H1 (cell line): Measurements from ENCODE around the gene VSIR. TPM values are rescaled to one million over a fixed set of nuclear protein-coding genes. Genes with fewer than 3 reads are reported as not detected.
A peak's percentile ranks its signal among the peaks of the same experiment; 100 is the strongest.

ENCODE experiments used
- CTCF ChIA-PET: fragments of 300-600 bp; sonication (Branson Sonifier 250); formaldehyde crosslinking; loops from one replicate; lab custom pipeline; 2021; ENCODE audit not compliant: partially characterized antibody; lab: Charles Lee
- POLR2A ChIA-PET: fragments of 300-600 bp; sonication (Branson Sonifier 250); formaldehyde crosslinking; loops from one replicate; lab custom pipeline; 2021; ENCODE audit warnings: inconsistent platforms; ENCODE audit not compliant: partially characterized antibody; lab: Charles Lee
- DNase-seq, 2 experiments: peaks; one replicate each; pipeline versions ENCODE4 v3.0.0 to v3.0.0-alpha.2; 2010 to 2022; ENCODE audit warnings: low spot score in 2 of 2, low read depth in 1 of 2, mixed read lengths in 1 of 2
- FAIRE-seq: peaks from 2 replicates; lab custom pipeline; 2011; peaks lifted over from hg19 to GRCh38; lab: Jason Lieb, UNC
- H2AFZ ChIP-seq: 2 replicates; pipeline ENCODE4 v1.8.1; 2012; ENCODE audit warnings: low read length, inconsistent platforms
- H2AK5ac ChIP-seq: 2 replicates; pipeline ENCODE4 v1.6.1; 2013; ENCODE audit warnings: low read depth, low read length
- H2BK120ac ChIP-seq: replicated peaks from 2 replicates; pipeline ENCODE3; 2013; ENCODE audit warnings: low read depth, low read length, inconsistent platforms
- H2BK12ac ChIP-seq: 2 replicates; pipeline ENCODE4 v1.6.1; 2013; ENCODE audit warnings: low read depth, low read length
- H2BK15ac ChIP-seq: 2 replicates; pipeline ENCODE4 v1.6.1; 2013; ENCODE audit warnings: low read length
- H2BK20ac ChIP-seq: 2 replicates; pipeline ENCODE4 v1.6.1; 2013; ENCODE audit warnings: low read length
- H2BK5ac ChIP-seq: 2 replicates; pipeline ENCODE4 v1.6.1; 2013; ENCODE audit warnings: low read depth, low read length
- H3K14ac ChIP-seq: 2 replicates; pipeline ENCODE4 v1.6.1; 2013; ENCODE audit warnings: inconsistent platforms; ENCODE audit not compliant: insufficient read length
- H3K18ac ChIP-seq: 2 replicates; pipeline ENCODE4 v1.6.1; 2013; ENCODE audit warnings: low read length; ENCODE audit errors: extremely low read depth
- H3K23ac ChIP-seq: 2 replicates; pipeline ENCODE4 v1.6.1; 2013; ENCODE audit warnings: inconsistent platforms; ENCODE audit not compliant: insufficient read length
- H3K23me2 ChIP-seq: 2 replicates; pipeline ENCODE4 v1.6.1; 2013; ENCODE audit warnings: low read depth, low read length
- H3K27ac ChIP-seq: 2 replicates; pipeline ENCODE4 v1.6.1; 2011; ENCODE audit warnings: low read depth, low read length, inconsistent platforms
- H3K27me3 ChIP-seq, 4 experiments: replicated peaks in 1 of 4; 1 replicate in 1 of 4; 2 replicates in 3 of 4; pipeline versions ENCODE4 v1.6.1 to v1.8.1; 2011 to 2013; ENCODE audit warnings: low read length in 3 of 4, mild to moderate bottlenecking in 3 of 4, inconsistent platforms in 2 of 4, mixed read lengths in 2 of 4, moderate library complexity in 1 of 4; ENCODE audit not compliant: control insufficient read depth in 3 of 4, insufficient read depth in 3 of 4; ENCODE audit errors: extremely low read depth in 1 of 4
- H3K36me3 ChIP-seq, 4 experiments: 2 replicates each; pipeline versions ENCODE4 v1.6.1 to v1.8.1; 2011 to 2013; ENCODE audit warnings: mild to moderate bottlenecking in 4 of 4, low read length in 3 of 4, moderate library complexity in 2 of 4, control low read depth in 1 of 4, inconsistent platforms in 1 of 4; ENCODE audit not compliant: insufficient read depth in 4 of 4, control insufficient read depth in 2 of 4
- H3K4ac ChIP-seq: replicated peaks from 2 replicates; pipeline ENCODE3; 2013; ENCODE audit warnings: low read length, low read depth, mixed read lengths, inconsistent platforms; ENCODE audit not compliant: insufficient read length
- H3K4me1 ChIP-seq, 4 experiments: replicated peaks in 1 of 4; 1 replicate in 1 of 4; 2 replicates in 3 of 4; pipeline versions ENCODE4 v1.6.1 to v1.8.1; 2011 to 2013; ENCODE audit warnings: low read length in 3 of 4, inconsistent platforms in 2 of 4, mixed read lengths in 1 of 4; ENCODE audit not compliant: insufficient read depth in 4 of 4, control insufficient read depth in 3 of 4
- H3K4me2 ChIP-seq, 2 experiments: 2 replicates each; pipeline versions ENCODE4 v1.6.1 to v1.8.1; 2011 to 2013; ENCODE audit warnings: low read depth in 2 of 2, low read length in 2 of 2, control low read depth in 1 of 2, inconsistent platforms in 1 of 2, mild to moderate bottlenecking in 1 of 2; ENCODE audit not compliant: insufficient read depth in 1 of 2
- H3K4me3 ChIP-seq, 4 experiments: fragments of 200-600, 300-600 bp in 1 of 4; sonication (generic), shearing (Covaris generic), sonication (Bioruptor Twin) in 1 of 4; 2 replicates each; pipeline versions ENCODE4 v1.5.1 to v1.8.1; 2011 to 2016; ENCODE audit warnings: low read length in 4 of 4, low read depth in 3 of 4, control low read depth in 2 of 4, inconsistent platforms in 2 of 4, mild to moderate bottlenecking in 2 of 4, mixed read lengths in 1 of 4, moderate library complexity in 1 of 4; ENCODE audit not compliant: insufficient read depth in 2 of 4; ENCODE audit errors: extremely low read depth in 1 of 4
- H3K56ac ChIP-seq: replicated peaks from 2 replicates; pipeline ENCODE3; 2013; ENCODE audit warnings: low read depth, mild to moderate bottlenecking, mixed read lengths, low read length, inconsistent platforms; ENCODE audit not compliant: insufficient read length
- H3K79me1 ChIP-seq: 2 replicates; pipeline ENCODE4 v1.6.1; 2013; ENCODE audit warnings: low read depth, low read length, control low read depth
- H3K79me2 ChIP-seq, 2 experiments: 2 replicates each; pipeline versions ENCODE4 v1.6.1 to v1.8.1; 2012 to 2013; ENCODE audit warnings: low read length in 2 of 2, mild to moderate bottlenecking in 2 of 2, inconsistent platforms in 1 of 2; ENCODE audit not compliant: insufficient read depth in 2 of 2, control insufficient read depth in 1 of 2
- H3K9ac ChIP-seq, 4 experiments: replicated peaks in 1 of 4; 1 replicate in 1 of 4; 2 replicates in 3 of 4; pipeline versions ENCODE4 v1.6.1 to v1.8.1; 2011 to 2013; ENCODE audit warnings: low read depth in 3 of 4, low read length in 3 of 4, control low read depth in 2 of 4, mild to moderate bottlenecking in 2 of 4, moderate library complexity in 2 of 4, inconsistent platforms in 1 of 4; ENCODE audit errors: extremely low read depth in 1 of 4
- H3K9me3 ChIP-seq, 2 experiments: 2 replicates each; pipeline versions ENCODE4 v1.6.1 to v1.8.1; 2012 to 2013; ENCODE audit warnings: mild to moderate bottlenecking in 2 of 2, moderate library complexity in 2 of 2, control low read depth in 1 of 2, inconsistent platforms in 1 of 2, low read depth in 1 of 2, low read length in 1 of 2, mixed read lengths in 1 of 2; ENCODE audit not compliant: insufficient read depth in 2 of 2
- H4K20me1 ChIP-seq, 2 experiments: replicated peaks in 1 of 2; 2 replicates each; pipeline versions ENCODE3 to v1.8.1; 2011 to 2013; ENCODE audit warnings: inconsistent platforms in 2 of 2, low read length in 2 of 2, mild to moderate bottlenecking in 1 of 2; ENCODE audit not compliant: insufficient read depth in 2 of 2, control insufficient read depth in 1 of 2
- H4K5ac ChIP-seq: 2 replicates; pipeline ENCODE4 v1.6.1; 2013; ENCODE audit warnings: low read length, low read depth, mixed read lengths, inconsistent platforms; ENCODE audit not compliant: insufficient read length
- H4K8ac ChIP-seq: 2 replicates; pipeline ENCODE4 v1.8.0; 2013; ENCODE audit warnings: mild to moderate bottlenecking, moderate library complexity, low read length, inconsistent platforms; ENCODE audit not compliant: insufficient read depth; ENCODE audit errors: extremely low read depth
- H4K91ac ChIP-seq: replicated peaks from 2 replicates; pipeline ENCODE3; 2013; ENCODE audit warnings: low read length, mixed read lengths, inconsistent platforms; ENCODE audit not compliant: insufficient read length
- BCL11A ChIP-seq, 2 experiments: IDR thresholded peaks; one replicate each; pipeline ENCODE4 v1.6.1; 2011; ENCODE audit warnings: low read depth in 2 of 2, low read length in 2 of 2, mild to moderate bottlenecking in 2 of 2
- CHD1 ChIP-seq: IDR thresholded peaks from 2 replicates; pipeline ENCODE4 v1.6.1; 2012; ENCODE audit warnings: low read depth, low read length, improper control_type of control experiment
- EZH2 ChIP-seq: fragments of 200-600 bp; sonication (generic); IDR thresholded peaks from 2 replicates; pipeline ENCODE4 v1.7.1; 2012; ENCODE audit warnings: low read depth, mild to moderate bottlenecking, moderate library complexity, low read length, inconsistent platforms; ENCODE audit not compliant: severe bottlenecking
- GABPA ChIP-seq: IDR thresholded peaks from 2 replicates; pipeline ENCODE4 v1.6.1; 2011; ENCODE audit warnings: mild to moderate bottlenecking, low read length, moderate library complexity, borderline replicate concordance; ENCODE audit not compliant: insufficient read depth
- GTF2F1 ChIP-seq: IDR thresholded peaks from 2 replicates; pipeline ENCODE4 v1.6.1; 2012; ENCODE audit warnings: low read depth, low read length, improper control_type of control experiment, borderline replicate concordance
- RBBP5 ChIP-seq: IDR thresholded peaks from 2 replicates; pipeline ENCODE4 v1.7.1; 2012; ENCODE audit warnings: low read depth, mild to moderate bottlenecking, inconsistent platforms, low read length, moderate library complexity, borderline replicate concordance
- SP4 ChIP-seq: IDR thresholded peaks from 2 replicates; pipeline ENCODE4 v1.6.1; 2012; ENCODE audit warnings: low read length, inconsistent platforms
- WGBS, 2 experiments: shearing (Covaris generic) in 1 of 2; methylation state at CpG; one replicate each; pipeline versions ENCODE4 v1.1.6 to v1.1.7; 2013 to 2015; ENCODE audit warnings: low lambda C conversion rate in 2 of 2, mixed read lengths in 2 of 2, inconsistent platforms in 1 of 2, low coverage in 1 of 2, missing lambda C conversion rate in 1 of 2; ENCODE audit not compliant: insufficient replicate concordance in 2 of 2, insufficient coverage in 1 of 2, insufficient read length in 1 of 2; ENCODE audit errors: extremely low coverage in 1 of 2, missing lambda C conversion rate in 1 of 2; 5-methylcytosine and 5-hydroxymethylcytosine counted together
- polyA plus RNA-seq, 7 experiments: library from polyadenylated mRNA; depleted of rRNA in 3 of 7; stranded (reverse) in 5 of 7; unstranded in 2 of 7; fragments of >200 nt in 5 of 7; fragments of 200-250 nt in 2 of 7; gene quantifications; 1 replicate in 5 of 7; 2 replicates in 1 of 7; 4 replicates in 1 of 7; pipeline versions ENCODE4 v1.2.1 to v1.2.3, GENCODE V29; 2011 to 2013; ENCODE audit warnings: missing spikeins in 2 of 7, mixed read lengths in 2 of 7
- total RNA-seq: library from RNA; stranded (reverse); fragmentation: NEBNext Ultra II Directional; extraction: Animal tissue kit (Norgen Biotek cat#: 25700); gene quantifications from 2 replicates; pipeline ENCODE4 v1.2.1, GENCODE V29; 2021
- TF ChIP-seq, protein P1 (sequence below): IDR thresholded peaks from 2 replicates; pipeline ENCODE4 v1.6.1; 2012; ENCODE audit warnings: low read length, inconsistent platforms

The VSIR gene
- total and polyA plus RNA-seq, 2 of the 8 experiments (the other 6 are each of a cell fraction or from before 2014, with no cell fraction given): 0.33 TPM; not detected in 1

DNA sequence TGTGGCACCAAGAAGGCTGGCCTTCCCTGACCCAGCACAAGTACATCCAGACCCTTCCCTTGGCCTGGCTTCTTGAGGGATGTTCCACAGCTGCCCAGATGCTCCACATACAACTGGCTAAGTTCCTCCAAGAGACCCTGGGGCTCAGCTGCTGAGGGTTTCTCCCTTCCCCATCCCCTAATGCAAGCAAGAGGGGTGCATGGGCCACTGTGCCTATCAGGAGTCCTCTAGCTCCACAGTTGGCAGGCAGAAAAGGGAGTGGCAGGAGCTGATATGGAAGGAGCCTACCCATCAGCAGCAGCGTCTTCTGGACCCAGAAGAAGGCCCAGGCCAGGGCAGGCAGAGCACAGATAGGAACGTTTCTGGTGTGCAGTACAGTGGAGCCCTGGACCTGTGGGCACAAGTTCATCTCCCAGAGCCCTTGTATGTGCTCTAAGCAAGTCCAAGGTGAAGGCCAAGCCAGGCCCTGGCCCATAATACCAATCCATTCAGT lies 26.2 kb downstream of the VSIR start:
- Histone ChIP-seq H2AFZ (no peak overlapping the region), H3K14ac (no peak overlapping the region), H3K56ac (no peak overlapping the region), H3K4me2 (no peak overlapping the region), H3K79me2 (no peaks in the 10 kb centered on the region), H4K91ac (no peak overlapping the region), H3K18ac (no peak overlapping the region), H3K27me3 (0 out of 7 replicates have a peak, but pooled peaks cover 0 to 2% (median 0%) of the 10 kb centered on the region in 4 experiments), H3K4me1 (peaks cover 1 to 8% (median 4%) of the 10 kb centered on the region in 4 experiments; a peak in 4 of 7 replicates), H4K20me1 (no peaks in the 10 kb centered on the region), H2BK20ac (no peak overlapping the region), H3K23ac (no peak overlapping the region), H4K5ac (no peak overlapping the region), H3K36me3 (no peaks in the 10 kb centered on the region), H4K8ac (no peak overlapping the region), H2BK12ac (no peak overlapping the region), H3K79me1 (no peaks in the 10 kb centered on the region), H2BK120ac (no peak overlapping the region), H2BK15ac (no peak overlapping the region), H3K23me2 (no peaks in the 10 kb centered on the region), H2AK5ac (peak overlapping the region; percentile 9; the same call in 1 of the 2 replicates), H3K9me3 (no peaks in the 10 kb centered on the region), H3K27ac (no peak overlapping the region), H2BK5ac (no peak overlapping the region), H3K4ac (no peak overlapping the region), H3K4me3 (no peak overlapping the region), H3K9ac (no peak overlapping the region)
- POLR2A ChIA-PET: interaction anchor here (0.6 to 1.4 kb wide), 2 partner anchors 27 to 68 kb away, joined by 3 read pairs; partner anchors contain the start of gene C10orf105
- no peak for FAIRE-seq
- 84% methylated on average over 2 of the region's 2 CpGs; no CpG with 5 or more reads in 1 of the 2 experiments for WGBS, 2 experiments
- DNase-seq: no peak
- CTCF ChIA-PET: interaction anchor here (0.6 to 4.1 kb wide), 29 partner anchors 8 to 429 kb away, joined by 3 to 23 read pairs (median 4); partner anchors contain the start of genes SLC29A3 and VSIR
- TF ChIP-seq, protein P1, sequence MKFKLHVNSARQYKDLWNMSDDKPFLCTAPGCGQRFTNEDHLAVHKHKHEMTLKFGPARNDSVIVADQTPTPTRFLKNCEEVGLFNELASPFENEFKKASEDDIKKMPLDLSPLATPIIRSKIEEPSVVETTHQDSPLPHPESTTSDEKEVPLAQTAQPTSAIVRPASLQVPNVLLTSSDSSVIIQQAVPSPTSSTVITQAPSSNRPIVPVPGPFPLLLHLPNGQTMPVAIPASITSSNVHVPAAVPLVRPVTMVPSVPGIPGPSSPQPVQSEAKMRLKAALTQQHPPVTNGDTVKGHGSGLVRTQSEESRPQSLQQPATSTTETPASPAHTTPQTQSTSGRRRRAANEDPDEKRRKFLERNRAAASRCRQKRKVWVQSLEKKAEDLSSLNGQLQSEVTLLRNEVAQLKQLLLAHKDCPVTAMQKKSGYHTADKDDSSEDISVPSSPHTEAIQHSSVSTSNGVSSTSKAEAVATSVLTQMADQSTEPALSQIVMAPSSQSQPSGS: no peak
- TF ChIP-seq EZH2: no peak
- no peak for TF ChIP-seq GABPA
- no peak for TF ChIP-seq GTF2F1
- no peak for TF ChIP-seq RBBP5
- TF ChIP-seq CHD1: no peak
- TF ChIP-seq SP4: no peak
- TF ChIP-seq BCL11A (IDR thresholded peaks at IDR 0.05; ENCODE audit: low read depth in 2 of 2, low read length in 2 of 2): no peak
